B cell (primary cell): Measurements from ENCODE around the gene RPL37. TPM values are rescaled to one million over a fixed set of nuclear protein-coding genes. Genes with fewer than 3 reads are reported as not detected.

Source experiments
- ATAC-seq: fragments of 200-7000 bp; cut with Tn5 transposase; one replicate; pipeline ENCODE4 v1.10.0; 2021; ENCODE audit warnings: low read depth, mild to moderate bottlenecking, moderate number of reproducible peaks, moderate library complexity
- CTCF ChIA-PET: fragments of 350-600 bp; sonication (Branson Sonifier 250); formaldehyde crosslinking; loops from one replicate; lab custom pipeline; 2021; ENCODE audit warnings: antibody characterized with exemption, inconsistent platforms; lab: Charles Lee
- POLR2A ChIA-PET: fragments of 350-600 bp; sonication (Branson Sonifier 250); formaldehyde crosslinking; loops from one replicate; lab custom pipeline; 2021; ENCODE audit warnings: antibody characterized with exemption; lab: Charles Lee
- DNase-seq: peaks from one replicate; pipeline ENCODE4 v3.0.0; 2013
- H2AFZ ChIP-seq: 2 replicates; pipeline ENCODE4 v1.6.1; 2012; ENCODE audit warnings: mild to moderate bottlenecking, low read depth, low read length; ENCODE audit not compliant: insufficient read depth, poor library complexity, severe bottlenecking
- H3K27ac ChIP-seq, 2 donors: 1 replicate in 1 of 2; 2 replicates in 1 of 2; pipeline ENCODE4 v1.5.1; 2012 to 2013; ENCODE audit warnings: low read length in 2 of 2, mild to moderate bottlenecking in 2 of 2, moderate library complexity in 1 of 2
- H3K27me3 ChIP-seq, 4 experiments: fragments of 200-600 bp in 1 of 4; sonication (generic) in 1 of 4; replicated peaks in 1 of 4; 1 replicate in 2 of 4; 2 replicates in 2 of 4; pipeline versions ENCODE4 v1.6.1 to v1.7.0; 2013 to 2016; ENCODE audit warnings: low read length in 3 of 4, mild to moderate bottlenecking in 2 of 4, mixed read lengths in 1 of 4, moderate library complexity in 1 of 4; ENCODE audit not compliant: insufficient read depth in 4 of 4, control insufficient read depth in 3 of 4; ENCODE audit errors: control extremely low read depth in 1 of 4
- H3K36me3 ChIP-seq, 2 experiments: replicated peaks in 1 of 2; 1 replicate in 1 of 2; 2 replicates in 1 of 2; pipeline versions ENCODE4 v1.6.1 to v1.7.1; 2013; ENCODE audit warnings: low read length in 1 of 2; ENCODE audit not compliant: insufficient read depth in 2 of 2, control insufficient read depth in 1 of 2; ENCODE audit errors: control extremely low read depth in 1 of 2, extremely low read depth in 1 of 2
- H3K4me1 ChIP-seq, 2 donors: fragments of 200-600 bp in 1 of 2; sonication (generic) in 1 of 2; 1 replicate in 1 of 2; 2 replicates in 1 of 2; pipeline versions ENCODE4 v1.5.1 to v1.6.1; 2013 to 2017; ENCODE audit warnings: low read length in 2 of 2; ENCODE audit not compliant: control insufficient read depth in 2 of 2, insufficient read depth in 2 of 2
- H3K4me2 ChIP-seq: replicated peaks from 2 replicates; pipeline ENCODE3; 2012; ENCODE audit warnings: mild to moderate bottlenecking, low read depth, low read length; ENCODE audit not compliant: poor library complexity, severe bottlenecking
- H3K4me3 ChIP-seq, 5 experiments: fragments of 200-600 bp in 1 of 5; sonication (generic) in 1 of 5; 1 replicate in 3 of 5; 2 replicates in 2 of 5; pipeline versions ENCODE4 v1.5.1 to v1.7.0; 2011 to 2016; ENCODE audit warnings: low read length in 4 of 5, mild to moderate bottlenecking in 4 of 5, low read depth in 2 of 5, control low read depth in 1 of 5, moderate library complexity in 1 of 5; ENCODE audit not compliant: insufficient read depth in 1 of 5; ENCODE audit errors: control extremely low read depth in 1 of 5, extremely low read depth in 1 of 5
- H3K79me2 ChIP-seq: fragments of 200-600 bp; sonication (generic); one replicate; pipeline ENCODE4 v1.6.0; 2016; ENCODE audit warnings: low read length; ENCODE audit not compliant: control insufficient read depth, insufficient read depth
- H3K9ac ChIP-seq: fragments of 200-600 bp; sonication (generic); 2 replicates; pipeline ENCODE4 v1.6.1; 2017; ENCODE audit warnings: mild to moderate bottlenecking, low read length, moderate library complexity
- H3K9me3 ChIP-seq, 3 donors: one replicate each; pipeline versions ENCODE4 v1.6.1 to v1.7.1; 2013; ENCODE audit warnings: low read length in 2 of 3; ENCODE audit not compliant: control insufficient read depth in 2 of 3, insufficient read depth in 1 of 3; ENCODE audit errors: control extremely low read depth in 1 of 3
- H4K20me1 ChIP-seq: 2 replicates; pipeline ENCODE4 v1.6.0; 2012; ENCODE audit warnings: mild to moderate bottlenecking, low read length; ENCODE audit not compliant: insufficient read depth, control insufficient read depth, poor library complexity, severe bottlenecking
- H3K27ac Mint-ChIP-seq: one replicate; pipeline ENCODE4 v1.8.0; 2021; ENCODE audit warnings: mixed read lengths
- H3K27me3 Mint-ChIP-seq: one replicate; pipeline ENCODE4 v1.8.0; 2021; ENCODE audit warnings: mixed read lengths
- H3K4me1 Mint-ChIP-seq: one replicate; pipeline ENCODE4 v1.8.0; 2021; ENCODE audit warnings: mixed read lengths
- H3K4me3 Mint-ChIP-seq: one replicate; pipeline ENCODE4 v1.8.0; 2021; ENCODE audit warnings: mixed read lengths
- H3K9me3 Mint-ChIP-seq: one replicate; pipeline ENCODE4 v1.8.0; 2022; ENCODE audit warnings: mixed read lengths; ENCODE audit not compliant: insufficient read depth
- EZH2 ChIP-seq: IDR thresholded peaks from 2 replicates; pipeline ENCODE4 v1.6.1; 2012; ENCODE audit warnings: borderline replicate concordance, low read depth, mild to moderate bottlenecking, moderate library complexity, low read length; ENCODE audit not compliant: insufficient read depth, poor library complexity, severe bottlenecking
- WGBS: methylation state at CpG from one replicate; pipeline ENCODE4 v1.1.5; 2013; ENCODE audit warnings: missing lambda C conversion rate; ENCODE audit not compliant: insufficient coverage; 5-methylcytosine and 5-hydroxymethylcytosine counted together
- intact Hi-C: fragments of 100-400 bp; cut with micrococcal nuclease; formaldehyde crosslinking; loops from one replicate; pipeline ENCODE4 v1.10.0; 2022
- polyA plus RNA-seq: library from polyadenylated mRNA; depleted of rRNA; stranded (reverse); fragments of >200 nt; gene quantifications from 2 replicates; pipeline ENCODE4 v1.2.3, GENCODE V29; 2012
- total RNA-seq, 2 donors: library from RNA; stranded (reverse); fragments of 120-200 nt in 1 of 2; gene quantifications; 1 replicate in 1 of 2; 2 replicates in 1 of 2; pipeline versions ENCODE4 v1.2.3 to v1.2.4, GENCODE V29; 2013 to 2022
- TF ChIP-seq, protein P1 (sequence below): fragments of 200-600 bp; IDR thresholded peaks from one replicate; pipeline ENCODE4 v1.8.0; 2022; ENCODE audit warnings: antibody characterized with exemption, mild to moderate bottlenecking

The RPL37 gene
- total and polyA plus RNA-seq, 2 donors (not counting 1 experiment from before 2014, with no cell fraction given): 173 to 2,240 TPM

- no peaks in the 10 kb centered on the region for H3K9me3 ChIP-seq
- CTCF ChIA-PET: interaction anchor here (1.1 kb wide), 1 partner anchor 18 kb away, joined by 3 read pairs; no protein-coding TSS in a partner anchor
- TF ChIP-seq, protein P1, sequence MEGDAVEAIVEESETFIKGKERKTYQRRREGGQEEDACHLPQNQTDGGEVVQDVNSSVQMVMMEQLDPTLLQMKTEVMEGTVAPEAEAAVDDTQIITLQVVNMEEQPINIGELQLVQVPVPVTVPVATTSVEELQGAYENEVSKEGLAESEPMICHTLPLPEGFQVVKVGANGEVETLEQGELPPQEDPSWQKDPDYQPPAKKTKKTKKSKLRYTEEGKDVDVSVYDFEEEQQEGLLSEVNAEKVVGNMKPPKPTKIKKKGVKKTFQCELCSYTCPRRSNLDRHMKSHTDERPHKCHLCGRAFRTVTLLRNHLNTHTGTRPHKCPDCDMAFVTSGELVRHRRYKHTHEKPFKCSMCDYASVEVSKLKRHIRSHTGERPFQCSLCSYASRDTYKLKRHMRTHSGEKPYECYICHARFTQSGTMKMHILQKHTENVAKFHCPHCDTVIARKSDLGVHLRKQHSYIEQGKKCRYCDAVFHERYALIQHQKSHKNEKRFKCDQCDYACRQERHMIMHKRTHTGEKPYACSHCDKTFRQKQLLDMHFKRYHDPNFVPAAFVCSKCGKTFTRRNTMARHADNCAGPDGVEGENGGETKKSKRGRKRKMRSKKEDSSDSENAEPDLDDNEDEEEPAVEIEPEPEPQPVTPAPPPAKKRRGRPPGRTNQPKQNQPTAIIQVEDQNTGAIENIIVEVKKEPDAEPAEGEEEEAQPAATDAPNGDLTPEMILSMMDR: no peak
- no peak for TF ChIP-seq EZH2
Observed at GRCh38 chr5:40871177-40871576, 36.2 kb upstream of the RPL37 start.

GRCh38 chr5:40869384-40869783 lies 34.4 kb upstream of the RPL37 start:
- Mint-ChIP-seq H3K9me3 (peaks cover 4% of the 10 kb centered on the region), H3K27ac (no peak overlapping the region), H3K4me3 (no peak overlapping the region), H3K4me1 (no peaks in the 10 kb centered on the region), H3K27me3 (peaks cover 18% of the 10 kb centered on the region)
- CTCF ChIA-PET: no interaction called here
- Histone ChIP-seq H4K20me1 (no peaks in the 10 kb centered on the region), H3K79me2 (no peaks in the 10 kb centered on the region), H3K27me3 (no peaks in the 10 kb centered on the region), H3K36me3 (no peaks in the 10 kb centered on the region), H2AFZ (no peak overlapping the region), H3K9ac (no peak overlapping the region), H3K27ac (no peak overlapping the region), H3K4me1 (no peaks in the 10 kb centered on the region), H3K4me3 (no peak overlapping the region), H3K9me3 (peaks cover 0 to 5% (median 0%) of the 10 kb centered on the region in 3 donors), H3K4me2 (no peak overlapping the region)
- POLR2A ChIA-PET: no interaction called here
- no peak for TF ChIP-seq EZH2
- TF ChIP-seq, protein P1: no peak
- no peak for DNase-seq
- intact Hi-C loops: no loop called here
- no peak for ATAC-seq
- 78% methylated on average over 1 of the region's 1 CpG for WGBS

More at GRCh38 chr5:40871177-40871576, 36.2 kb upstream of the RPL37 start:
- no peaks in the 10 kb centered on the region for H3K9me3 Mint-ChIP-seq
- no peak overlapping the region for H3K4me2 ChIP-seq
- H3K4me1 ChIP-seq: no peaks in the 10 kb centered on the region
- H3K4me3 Mint-ChIP-seq: no peak overlapping the region
- H2AFZ ChIP-seq: no peak overlapping the region
- H3K4me3 ChIP-seq: no peak overlapping the region
- POLR2A ChIA-PET: no interaction called here
- H3K36me3 ChIP-seq: no peaks in the 10 kb centered on the region
- H3K4me1 Mint-ChIP-seq: no peaks in the 10 kb centered on the region
- H3K27ac ChIP-seq: no peak overlapping the region
- H3K9ac ChIP-seq: no peak overlapping the region
- H3K27me3 ChIP-seq: no peaks in the 10 kb centered on the region
- DNase-seq: no peak
- no peak overlapping the region for H3K27ac Mint-ChIP-seq
- 93% methylated on average over 2 of the region's 4 CpGs for WGBS
- H3K27me3 Mint-ChIP-seq: peaks cover 22% of the 10 kb centered on the region
- no peak for ATAC-seq
- no peaks in the 10 kb centered on the region for H4K20me1 ChIP-seq
- no peaks in the 10 kb centered on the region for H3K79me2 ChIP-seq
- intact Hi-C loops: no loop called here
